Omental fat pad (tissue), 4 donors: ENCODE data around the gene NAP1L1. TPM values are rescaled to one million over a fixed set of nuclear protein-coding genes. Genes with fewer than 3 reads are reported as not detected.

ENCODE experiments used
- ATAC-seq: fragments of 150-250 bp; one replicate; pipeline ENCODE4 v1.9.1; 2016; ENCODE audit warnings: mild to moderate bottlenecking, moderate library complexity; ENCODE audit not compliant: low FRiP score
- DNase-seq: peaks from one replicate; pipeline ENCODE4 v3.0.0-alpha.2; 2019; ENCODE audit warnings: low spot score
- CTCF ChIP-seq, 3 donors: fragments of 450-650 bp; IDR thresholded peaks; one replicate each; pipeline ENCODE4 v1.5.1; 2016 to 2017; ENCODE audit warnings: antibody characterized with exemption in 3 of 3, mild to moderate bottlenecking in 3 of 3, moderate library complexity in 2 of 3
- total RNA-seq, 4 donors: library from RNA; depleted of rRNA; stranded (reverse); fragments of >200 nt; gene quantifications; one replicate each; pipeline ENCODE4 v1.1.0, GENCODE V29; 2016

Gene NAP1L1
- total RNA-seq, 4 donors from 2014 or later: 324 to 488 (median 373) TPM

DNA sequence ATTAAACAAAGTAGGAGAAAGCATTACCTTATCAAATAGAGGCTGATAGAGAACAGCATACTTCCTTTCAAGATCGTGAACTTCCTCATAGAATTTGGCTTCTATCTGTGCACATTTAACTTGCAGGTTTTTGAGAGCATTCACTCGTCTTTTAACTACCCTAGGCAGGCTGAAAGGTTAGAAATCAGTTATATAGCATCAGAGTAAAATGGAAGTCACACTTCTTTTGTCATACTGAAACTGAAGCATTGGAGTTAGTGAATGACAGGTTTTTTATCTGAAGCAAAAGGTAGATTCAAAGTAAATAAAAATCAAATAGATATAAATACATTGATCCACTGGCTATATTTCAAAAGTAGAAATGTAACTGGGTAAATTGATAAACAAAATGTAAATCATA is 24.4 kb downstream of the NAP1L1 start:
- ATAC-seq: no peak
- no peak for TF ChIP-seq CTCF (IDR thresholded peaks at IDR 0.05)
- no peak for DNase-seq

DNA sequence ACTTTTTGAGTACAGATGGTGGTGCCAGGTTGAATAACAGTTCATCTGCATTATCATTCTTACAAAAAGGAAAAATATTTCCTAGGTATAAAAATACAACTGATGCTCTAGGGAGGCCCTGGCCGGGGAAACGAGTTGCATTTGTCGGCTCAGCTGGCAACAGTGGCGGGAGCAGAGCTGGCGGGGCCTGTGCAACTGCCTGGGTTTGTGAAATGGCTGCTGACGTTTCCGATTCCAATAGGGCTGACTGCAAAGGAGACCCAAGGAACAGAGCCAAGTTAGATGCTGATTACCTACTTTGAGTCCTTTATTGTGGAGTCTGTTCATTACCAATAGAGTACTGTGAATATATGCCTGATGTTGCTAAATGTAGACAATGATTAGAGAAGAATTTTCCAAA is 27.2 kb downstream of the NAP1L1 start:
- no peak for TF ChIP-seq CTCF (IDR thresholded peaks at IDR 0.05)
- ATAC-seq: no peak

DNA sequence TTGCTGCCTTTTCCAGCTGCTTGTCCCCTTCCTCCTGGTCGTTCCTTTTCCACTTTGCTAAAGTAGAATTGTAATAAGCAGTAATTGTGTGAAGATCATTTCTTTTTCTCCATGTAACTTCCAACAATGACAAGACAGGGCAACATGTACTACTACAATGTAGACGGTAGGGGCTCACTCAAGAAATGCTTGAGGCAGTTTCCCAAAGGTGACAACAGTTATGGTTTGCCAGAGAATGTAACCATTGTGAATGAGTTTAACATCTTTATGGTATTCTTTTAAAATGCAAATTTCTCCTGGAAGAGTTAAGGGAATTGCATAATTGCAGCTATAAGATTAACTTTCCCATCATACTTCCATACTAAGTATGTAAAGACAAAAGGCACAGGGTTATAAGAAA is 29.1 kb downstream of the NAP1L1 start:
- ATAC-seq: no peak
- DNase-seq: no peak
- no peak for TF ChIP-seq CTCF (IDR thresholded peaks at IDR 0.05)

More for the DNA sequence above, 27.2 kb downstream of the NAP1L1 start:
- DNase-seq: no peak

GRCh38 chr12:76049575-76050251 is 34.8 kb downstream of the NAP1L1 start:
- DNase-seq (no peak), ATAC-seq (no peak)
- no peak for TF ChIP-seq CTCF (IDR thresholded peaks at IDR 0.05)

DNA sequence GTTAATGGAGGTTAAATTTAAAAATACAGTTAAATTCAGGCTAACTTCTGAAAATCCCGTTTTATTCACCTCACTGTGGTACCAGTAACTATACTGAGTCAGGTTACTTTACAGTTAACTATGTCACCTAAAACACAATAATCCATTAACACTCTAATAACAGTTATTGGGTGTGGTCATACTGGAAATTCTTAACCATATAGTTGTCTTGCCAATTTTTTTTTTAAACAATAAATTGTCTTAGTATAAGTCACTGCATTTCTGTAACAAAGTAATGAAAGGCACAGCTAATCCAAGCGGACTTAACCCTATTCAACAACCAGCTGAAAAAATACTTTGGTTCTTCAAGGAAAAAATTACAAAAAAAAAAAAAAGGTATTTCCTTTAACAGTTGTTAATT is 36.7 kb downstream of the NAP1L1 start:
- DNase-seq (no peak), ATAC-seq (no peak)
- TF ChIP-seq CTCF (IDR thresholded peaks at IDR 0.05): no peak

GRCh38 chr12:76047060-76047459 is 37.4 kb downstream of the NAP1L1 start:
- DNase-seq: no peak
- no peak for ATAC-seq
- TF ChIP-seq CTCF (IDR thresholded peaks at IDR 0.05): no peak

- no peak for DNase-seq
- no peak for ATAC-seq
- no peak for TF ChIP-seq CTCF (IDR thresholded peaks at IDR 0.05)
Measured at GRCh38 chr12:76043377-76043776, 41.1 kb downstream of the NAP1L1 start.
